Endodermal cell (in vitro differentiated cells): ENCODE results near the gene KRTAP2-1. TPM values are rescaled to one million over a fixed set of nuclear protein-coding genes. Genes with fewer than 3 reads are reported as not detected.
"Not testable (repeated sequence)": the region's sequence is repeated elsewhere in the genome, so short reads cannot be mapped to it uniquely, and the experiment has no call there.

Experiments
- DNase-seq: peaks from one replicate; pipeline ENCODE4 v3.0.0-alpha.2; 2017
- H3K27ac ChIP-seq: 2 replicates; pipeline ENCODE4 v1.5.1; 2013; ENCODE audit warnings: mild to moderate bottlenecking, low read depth, low read length, moderate library complexity
- H3K27me3 ChIP-seq: 2 replicates; pipeline ENCODE4 v1.6.1; 2013; ENCODE audit warnings: mild to moderate bottlenecking, low read length, moderate library complexity; ENCODE audit not compliant: insufficient read depth, control insufficient read depth, poor library complexity, severe bottlenecking
- H3K36me3 ChIP-seq: 2 replicates; pipeline ENCODE4 v1.7.0; 2013; ENCODE audit warnings: mild to moderate bottlenecking, low read length, moderate library complexity; ENCODE audit not compliant: control insufficient read depth, insufficient read depth
- H3K4me1 ChIP-seq: one replicate; pipeline ENCODE4 v1.7.0; 2013; ENCODE audit warnings: low read length; ENCODE audit not compliant: control insufficient read depth, insufficient read depth
- H3K4me3 ChIP-seq: 2 replicates; pipeline ENCODE4 v1.5.1; 2013; ENCODE audit warnings: mild to moderate bottlenecking, low read length, moderate library complexity
- H3K9ac ChIP-seq: 2 replicates; pipeline ENCODE4 v1.6.1; 2013; ENCODE audit warnings: mild to moderate bottlenecking, low read length, moderate library complexity; ENCODE audit not compliant: poor library complexity, severe bottlenecking; ENCODE audit errors: extremely low read depth
- H3K9me3 ChIP-seq: 2 replicates; pipeline ENCODE4 v1.6.1; 2013; ENCODE audit warnings: mild to moderate bottlenecking, low read length, moderate library complexity; ENCODE audit not compliant: control insufficient read depth
- H3K27ac Mint-ChIP-seq: 2 replicates; pipeline ENCODE4 v1.8.0; 2020; ENCODE audit warnings: mixed read lengths
- H3K27me3 Mint-ChIP-seq: 2 replicates; pipeline ENCODE4 v1.8.0; 2021; ENCODE audit warnings: mild to moderate bottlenecking, mixed read lengths; ENCODE audit not compliant: insufficient read depth
- H3K36me3 Mint-ChIP-seq: 2 replicates; pipeline ENCODE4 v1.8.0; 2020; ENCODE audit warnings: low read depth, mixed read lengths
- H3K4me1 Mint-ChIP-seq: 2 replicates; pipeline ENCODE4 v1.8.0; 2020; ENCODE audit warnings: mixed read lengths
- H3K4me3 Mint-ChIP-seq: 2 replicates; pipeline ENCODE4 v1.8.0; 2020; ENCODE audit warnings: mild to moderate bottlenecking, moderate library complexity, mixed read lengths
- H3K9me3 Mint-ChIP-seq: 2 replicates; pipeline ENCODE4 v1.8.0; 2020; ENCODE audit warnings: mild to moderate bottlenecking, mixed read lengths
- CTCF ChIP-seq: fragments of 200-600 bp; sonication (generic); conservative IDR thresholded peaks from 2 replicates; pipeline ENCODE4 v1.5.0; 2021; ENCODE audit warnings: antibody characterized with exemption, mild to moderate bottlenecking
- WGBS, 2 experiments: methylation state at CpG; one replicate each; pipeline versions ENCODE4 v1.1.5 to v1.1.7; 2013; ENCODE audit warnings: missing lambda C conversion rate in 2 of 2, mixed read lengths in 1 of 2; ENCODE audit not compliant: insufficient coverage in 1 of 2, insufficient read length in 1 of 2; 5-methylcytosine and 5-hydroxymethylcytosine counted together
- total RNA-seq, 2 donors: library from RNA; stranded (reverse); fragmentation: NEBNext Ultra II Directional in 1 of 2; extraction: Animal tissue kit (Norgen Biotek cat#: 25700) in 1 of 2; gene quantifications; 2 replicates in 1 of 2; 3 replicates in 1 of 2; pipeline ENCODE4 v1.2.1, GENCODE V29; 2021

Gene KRTAP2-1
- total RNA-seq, 2 donors from 2014 or later = not detected

- H3K27me3 Mint-ChIP-seq = no peaks in the 10 kb centered on the region
- DNase-seq = no peak
- no peaks in the 10 kb centered on the region for H3K36me3 Mint-ChIP-seq
- H3K4me3 Mint-ChIP-seq = no peak within 1 kb of the TSS
- Histone ChIP-seq H3K36me3 (no peaks in the 10 kb centered on the region), H3K4me3 (no peak within 1 kb of the TSS), H3K27ac (no peak within 1 kb of the TSS), H3K9ac (no peak within 1 kb of the TSS), H3K9me3 (no peaks in the 10 kb centered on the region), H3K4me1 (no peaks in the 10 kb centered on the region), H3K27me3 (no peaks in the 10 kb centered on the region)
- TF ChIP-seq CTCF = no peak
- H3K9me3 Mint-ChIP-seq = no peaks in the 10 kb centered on the region
- H3K4me1 Mint-ChIP-seq = no peaks in the 10 kb centered on the region
- WGBS, 2 experiments = 91 to 96% methylated on average over 5 of the region's 6 CpGs
- no peak within 1 kb of the TSS for H3K27ac Mint-ChIP-seq
These were observed 18.9 kb upstream of the KRTAP2-1 start, which contains the start of gene KRTAP2-4 for GRCh38 chr17:41065829-41066624. Gene KRTAP2-4 (minus strand): TSS chr17:41065879. CDS start chr17:41065845, 34 bp downstream.

DNA sequence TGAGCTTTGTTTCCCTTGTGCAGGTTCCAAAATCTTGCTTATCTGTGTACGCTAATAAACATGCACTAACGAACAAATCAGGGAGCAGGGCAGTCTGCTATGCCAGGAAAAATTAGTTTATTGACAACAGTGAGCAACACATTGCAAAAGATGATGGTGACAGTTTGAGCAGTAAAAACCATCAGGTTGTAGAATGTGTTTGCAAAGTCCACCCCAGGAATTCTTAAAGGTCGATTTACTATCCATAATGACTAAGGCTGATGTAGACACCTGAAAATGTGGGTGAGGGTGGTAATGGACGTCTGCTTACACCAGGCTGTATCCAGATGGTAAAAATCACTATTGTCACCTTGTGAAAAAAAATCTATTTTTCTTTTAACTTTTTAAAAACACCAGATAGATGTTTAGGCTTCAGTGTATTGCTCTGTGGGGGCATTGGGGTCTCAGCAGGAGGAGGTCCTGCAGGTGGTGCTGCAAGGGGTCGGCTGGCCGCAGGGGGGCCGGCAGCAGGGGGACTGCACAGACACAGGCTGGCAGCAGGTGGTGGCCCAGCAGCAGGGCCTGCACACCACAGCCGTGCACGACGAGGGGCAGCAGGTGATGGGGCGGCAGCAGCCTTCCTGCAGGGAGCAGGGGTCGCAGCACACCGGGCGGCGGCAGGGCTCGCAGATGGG, 18.0 kb upstream of the KRTAP2-1 start:
- not testable (repeated sequence) for H3K4me1 Mint-ChIP-seq, H3K9ac ChIP-seq, H3K9me3 ChIP-seq, H3K27me3 ChIP-seq, H3K9me3 Mint-ChIP-seq, H3K4me1 ChIP-seq, H3K27ac Mint-ChIP-seq, H3K36me3 ChIP-seq, DNase-seq, H3K4me3 Mint-ChIP-seq, H3K4me3 ChIP-seq, H3K36me3 Mint-ChIP-seq, H3K27me3 Mint-ChIP-seq, H3K27ac ChIP-seq
- whole genome bisulfite sequencing, 2 experiments = 88 to 96% methylated on average over 3 to 4 of the region's 16 CpGs

- WGBS, 2 experiments = 100% methylated on average over 1 of the region's 1 CpG; no CpG with 5 or more reads in 1 of the 2 experiments
- Mint-ChIP-seq H3K27me3 (no peaks in the 10 kb centered on the region), H3K27ac (no peak overlapping the region), H3K4me3 (no peak overlapping the region), H3K36me3 (no peaks in the 10 kb centered on the region), H3K9me3 (no peaks in the 10 kb centered on the region), H3K4me1 (peaks cover 2% of the 10 kb centered on the region)
- Histone ChIP-seq H3K9ac (no peak overlapping the region), H3K4me1 (no peaks in the 10 kb centered on the region), H3K9me3 (no peaks in the 10 kb centered on the region), H3K27ac (no peak overlapping the region), H3K36me3 (no peaks in the 10 kb centered on the region), H3K4me3 (no peak overlapping the region), H3K27me3 (no peaks in the 10 kb centered on the region)
- DNase-seq = no peak
- TF ChIP-seq CTCF = no peak
These were observed 17.2 kb upstream of the KRTAP2-1 start for GRCh38 chr17:41064301-41064700.
